ENCODE data around the gene KCNQ1.

Gene KCNQ1

DNA sequence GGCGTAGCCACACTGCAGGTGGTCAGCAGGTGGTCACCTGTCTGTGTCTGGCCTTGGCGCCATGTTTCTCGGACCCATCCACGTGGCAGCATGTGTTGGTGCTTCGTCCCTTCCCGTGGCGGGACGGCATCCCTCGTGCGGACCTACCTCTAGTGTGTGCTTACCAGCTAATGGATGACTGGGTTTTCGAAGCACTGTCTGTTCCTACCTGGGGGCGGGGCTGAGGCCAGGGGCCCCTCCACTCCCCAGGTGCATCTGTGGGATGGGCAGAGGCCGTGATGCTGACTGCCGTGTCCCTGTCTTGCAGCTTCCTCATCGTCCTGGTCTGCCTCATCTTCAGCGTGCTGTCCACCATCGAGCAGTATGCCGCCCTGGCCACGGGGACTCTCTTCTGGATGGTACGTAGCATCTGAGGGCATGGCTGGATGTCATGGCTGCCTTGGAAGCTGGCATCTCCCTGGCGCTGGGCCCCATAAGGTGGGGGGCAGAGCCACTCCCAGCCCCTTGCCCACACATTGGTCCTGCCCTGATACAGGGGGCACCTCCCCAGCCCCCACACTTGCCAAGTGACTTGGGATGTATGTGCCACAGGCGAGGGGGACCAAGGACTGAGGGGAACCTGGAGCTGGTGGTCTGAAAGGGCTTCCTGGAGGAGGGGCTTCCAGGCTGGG lies 82.9 kb downstream of the KCNQ1 start:
- peak; percentile 60 for DNase-seq

DNA sequence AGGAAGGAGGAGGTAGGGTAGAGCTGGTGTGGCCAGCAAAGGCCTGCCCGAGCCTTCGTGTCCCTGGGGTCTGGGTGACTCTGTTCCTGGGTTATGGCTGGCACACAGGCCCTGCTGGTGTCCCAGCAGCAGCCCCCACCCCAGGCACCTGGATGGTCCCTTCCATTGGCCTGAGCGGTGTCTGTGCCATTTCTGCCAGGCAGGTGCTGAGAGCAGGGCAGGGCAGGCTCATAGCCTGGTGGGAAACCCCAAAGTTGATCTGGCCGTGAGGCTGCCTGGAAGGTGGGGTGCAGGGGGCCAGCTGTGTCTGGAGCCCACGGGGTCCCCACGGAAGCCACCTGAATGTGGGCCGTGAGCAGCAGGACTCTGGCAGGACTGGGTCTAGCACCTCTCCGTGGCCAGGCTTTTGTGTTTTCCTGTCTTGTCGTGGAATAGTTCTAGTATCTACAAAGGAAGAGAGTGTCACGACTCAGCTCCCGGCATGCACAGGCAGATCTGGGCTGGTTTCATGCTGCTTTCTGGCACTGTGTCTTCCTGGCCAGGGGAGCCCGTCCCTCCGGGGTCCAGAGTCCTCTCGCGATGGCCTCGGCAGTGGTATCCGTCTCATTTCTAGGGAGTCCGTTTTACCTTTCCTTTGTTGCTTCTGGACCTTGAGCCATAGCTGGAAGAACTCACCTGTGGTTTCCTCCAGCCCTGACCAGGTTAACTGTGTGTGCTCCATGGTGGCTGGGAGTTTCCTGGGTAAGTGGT lies 83.7 kb downstream of the KCNQ1 start:
- peak; percentile 56 for DNase-seq

DNA sequence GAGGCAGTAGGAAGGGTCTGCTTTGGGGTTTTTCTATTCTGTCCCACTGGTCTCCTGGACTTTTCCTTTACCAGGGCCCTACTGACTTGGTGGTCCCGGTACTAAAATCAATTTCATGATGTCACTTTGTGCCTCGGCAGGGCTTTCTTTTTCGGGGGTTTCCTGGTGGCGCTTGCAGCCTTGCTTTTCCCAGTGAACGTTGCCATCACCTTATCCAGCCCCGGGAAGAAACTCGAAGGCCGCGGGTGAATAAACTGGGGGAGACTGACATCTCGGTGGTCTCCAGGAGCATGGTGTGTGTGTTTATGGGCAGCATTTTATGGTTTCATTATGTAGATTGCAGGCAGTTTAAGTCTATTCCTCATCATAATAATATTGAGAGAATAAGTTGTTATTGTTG lies 84.4 kb downstream of the KCNQ1 start:
- peak; percentile 39 for DNase-seq

DNA sequence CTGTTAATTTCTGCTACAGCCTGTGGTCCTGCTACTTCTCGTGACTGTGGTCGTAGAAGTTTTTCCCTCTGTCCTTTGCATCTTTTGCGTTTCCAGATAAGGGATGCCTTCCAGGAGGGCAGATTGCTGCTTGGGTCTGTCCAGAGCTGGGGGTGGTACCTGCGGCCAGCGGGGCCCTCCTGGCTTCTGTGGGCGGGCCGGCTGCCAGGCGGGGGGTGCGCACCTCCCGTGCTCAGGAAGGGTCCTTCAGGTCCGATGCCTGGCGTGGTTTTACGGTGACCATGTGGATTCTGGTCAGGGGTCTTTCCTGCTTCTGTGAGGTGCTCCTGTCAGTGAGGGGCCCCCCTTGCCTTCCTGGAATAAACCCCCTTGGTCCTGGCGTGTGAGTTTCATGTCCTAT lies 84.8 kb downstream of the KCNQ1 start:
- DNase-seq = peak; percentile 56

DNA sequence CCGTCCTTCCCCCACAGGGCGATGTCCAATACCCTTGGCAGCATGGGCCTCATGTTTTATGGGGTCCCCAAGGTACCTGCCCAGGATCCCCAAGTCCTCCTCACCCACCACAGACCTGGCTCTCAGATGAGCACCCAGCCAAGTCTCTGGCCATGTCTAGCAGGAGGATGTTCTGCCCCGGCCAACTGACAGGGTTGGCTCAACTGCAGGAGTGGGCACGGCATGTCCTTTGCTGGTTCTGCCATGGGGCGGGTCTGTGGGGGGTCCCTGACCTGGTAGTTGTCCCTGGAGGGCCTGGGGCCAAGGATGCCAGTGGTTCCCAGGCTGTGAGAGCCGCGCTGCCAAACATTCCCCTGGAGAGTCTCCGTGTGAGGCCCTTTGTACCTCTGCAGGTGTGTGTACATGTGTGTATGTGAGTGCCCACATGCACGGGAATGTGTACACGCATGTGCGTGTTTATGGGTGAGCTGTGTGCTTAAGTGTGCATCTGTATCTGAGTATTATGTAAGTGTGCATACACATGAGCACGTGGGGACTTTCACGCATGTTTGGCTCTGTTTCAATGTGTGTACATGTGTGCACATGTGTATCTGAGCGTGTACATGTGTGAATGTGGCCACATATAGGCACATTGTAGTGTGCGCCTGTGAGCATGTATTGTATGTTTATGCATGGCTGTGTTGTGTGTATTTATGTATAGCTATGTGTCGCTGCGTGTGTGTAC lies 85.5 kb downstream of the KCNQ1 start:
- peak; percentile 56 for DNase-seq

DNA sequence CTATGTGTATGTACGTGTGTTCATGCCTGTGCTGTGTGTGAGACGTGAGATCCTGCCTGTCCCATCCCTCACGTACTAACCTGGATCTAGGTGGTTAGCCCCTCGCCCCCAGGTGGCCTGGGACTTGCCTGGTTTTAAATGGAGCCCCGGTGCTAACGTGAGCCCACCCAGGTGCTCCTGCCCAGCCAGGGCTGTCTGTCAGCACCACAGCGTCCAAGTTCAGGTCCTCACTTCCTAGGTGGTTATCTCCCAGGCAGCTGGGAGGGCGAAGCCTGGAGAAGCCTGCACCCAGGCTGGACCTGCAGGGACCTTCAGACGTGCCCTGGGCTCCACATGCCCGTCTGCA lies 86.0 kb downstream of the KCNQ1 start:
- DNase-seq = peak; percentile 60

DNA sequence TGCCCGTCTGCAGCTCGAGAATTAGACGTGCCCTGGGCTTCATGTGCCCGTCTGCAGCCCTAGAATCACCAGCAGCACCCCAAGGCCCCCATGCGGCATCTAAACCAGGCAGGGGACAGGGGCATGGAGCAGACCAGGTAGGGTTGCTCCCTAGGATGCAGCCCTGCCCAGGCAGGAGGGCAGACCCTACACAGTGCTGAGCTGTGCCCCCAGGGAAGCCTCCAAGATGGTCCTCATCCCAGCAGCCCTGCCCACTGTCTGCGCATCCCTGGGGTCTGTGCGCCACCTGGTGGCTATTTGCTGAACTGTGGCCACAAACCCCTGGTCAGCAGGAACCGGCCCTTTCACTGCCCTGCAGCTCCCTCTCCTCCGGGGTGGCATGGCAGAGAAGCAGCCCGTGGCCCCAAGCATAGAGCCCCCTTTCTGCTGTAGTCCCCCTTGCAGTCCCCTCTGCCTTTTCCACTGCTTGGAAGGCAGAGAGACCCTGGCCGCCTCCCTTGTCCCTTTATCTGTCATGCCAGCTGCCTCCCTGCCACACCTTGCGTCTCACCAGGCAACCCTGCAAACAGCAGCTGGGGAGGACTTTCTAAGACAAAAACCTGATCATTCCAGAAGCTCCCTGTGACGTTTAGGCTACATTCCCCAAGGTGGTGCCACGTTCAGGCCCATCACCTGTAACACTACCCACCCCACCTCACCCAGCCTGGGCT lies 86.6 kb downstream of the KCNQ1 start:
- DNase-seq = peak; percentile 88

DNA sequence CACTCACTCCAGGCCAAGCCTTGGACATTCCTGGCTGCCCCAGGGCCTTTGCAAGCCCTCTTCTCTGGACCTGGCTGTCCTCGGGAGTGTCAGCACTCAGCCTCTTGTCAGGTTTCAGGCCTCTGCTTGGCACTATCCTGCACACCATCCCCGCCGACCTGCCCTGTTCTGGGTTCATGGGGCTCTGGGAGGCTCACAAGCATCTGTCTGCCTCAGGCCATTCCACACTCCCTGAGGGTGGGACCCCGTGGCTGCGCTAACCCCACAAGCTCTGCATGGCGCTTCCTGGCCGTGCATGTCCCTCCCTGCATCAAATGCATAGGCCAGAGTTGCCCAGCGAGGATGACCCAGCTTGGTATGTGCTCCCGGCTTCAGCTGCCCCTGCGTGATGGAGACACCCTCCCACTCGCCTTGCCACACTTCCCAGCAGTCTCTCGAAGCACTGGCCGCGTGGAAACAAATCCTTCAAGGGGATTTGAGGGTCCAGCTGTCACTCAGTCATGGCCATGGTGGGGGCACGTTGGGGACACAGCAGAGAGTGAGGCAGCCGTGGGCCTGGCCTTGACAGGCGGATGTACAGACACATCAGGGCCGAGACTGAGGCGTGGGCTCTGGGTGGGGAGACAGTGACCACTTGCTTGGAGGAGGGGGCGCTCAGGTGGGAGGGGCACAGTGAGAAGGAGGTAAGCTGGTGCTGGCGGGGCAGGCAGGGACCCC lies 87.3 kb downstream of the KCNQ1 start:
- peak; percentile 61 for DNase-seq

DNA sequence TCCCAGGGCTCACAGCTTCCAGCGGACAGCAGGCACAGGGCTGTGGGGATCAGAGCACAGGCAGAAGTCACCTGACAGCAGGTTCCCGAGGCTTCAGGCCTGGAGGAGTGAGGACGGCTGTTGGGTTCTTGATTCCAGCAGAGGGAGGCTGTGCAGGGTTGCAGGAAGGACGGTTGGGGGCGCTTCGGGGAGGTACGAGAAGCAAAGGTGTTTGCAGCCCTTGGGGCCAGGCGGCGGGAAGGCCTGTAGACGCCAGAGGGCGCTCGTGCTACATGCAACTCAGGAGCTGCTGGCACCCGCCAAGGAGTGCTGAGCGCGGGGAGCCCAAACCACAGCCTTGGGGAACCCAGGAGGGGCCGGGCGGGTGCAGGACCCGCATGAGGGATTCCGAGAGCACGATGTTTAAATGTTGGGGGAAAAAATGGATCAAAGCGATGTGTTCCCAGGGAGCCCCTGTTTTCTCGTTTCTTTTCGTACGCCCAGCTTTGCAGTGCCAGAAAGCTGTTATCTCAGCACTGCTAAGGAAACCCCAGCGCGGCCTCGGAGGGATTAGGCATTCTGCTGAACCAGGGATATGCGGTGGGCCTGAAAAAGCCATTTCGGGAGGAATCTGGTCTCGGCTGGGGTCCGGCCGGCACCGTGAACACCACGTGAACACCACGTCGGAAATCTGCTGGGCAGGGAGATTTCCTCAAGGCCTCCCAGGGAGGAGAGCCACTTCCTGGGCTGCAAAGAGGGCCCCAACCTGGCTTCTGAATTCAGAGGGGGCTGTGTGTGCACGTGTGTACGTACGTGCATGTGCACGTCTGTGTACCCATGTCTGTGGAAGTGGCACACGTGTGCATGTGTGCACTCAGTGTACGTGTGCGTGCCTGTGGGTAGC lies 88.1 kb downstream of the KCNQ1 start:
- DNase-seq = peak; percentile 95

DNA sequence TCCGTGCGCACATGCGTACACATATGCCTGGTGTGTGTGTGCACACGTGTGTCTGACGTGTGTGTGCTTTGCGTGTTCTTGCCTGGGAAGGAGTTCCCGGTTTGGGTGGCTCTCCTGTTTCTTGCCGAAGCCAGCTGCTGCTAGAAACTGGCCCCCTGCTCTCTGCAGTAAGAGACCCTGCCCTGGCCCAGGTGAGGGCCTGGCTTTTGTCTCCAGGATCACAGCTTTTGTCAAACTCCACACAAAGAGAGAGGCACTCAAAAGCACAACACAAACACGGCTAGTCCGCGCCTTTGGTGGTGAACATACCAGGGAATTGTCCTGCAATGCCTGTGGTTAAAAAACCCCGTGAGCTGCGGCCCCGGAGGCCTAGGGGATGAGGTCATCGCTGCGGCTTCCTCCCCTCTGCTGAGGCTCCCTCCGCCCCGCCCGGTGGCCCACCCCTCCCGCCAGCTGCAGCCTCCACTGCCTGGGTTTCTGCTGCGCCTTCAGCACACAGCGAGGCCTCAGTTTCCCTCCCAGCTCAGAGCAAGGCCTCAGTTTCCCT lies 88.9 kb downstream of the KCNQ1 start:
- peak; percentile 57 for DNase-seq

DNA sequence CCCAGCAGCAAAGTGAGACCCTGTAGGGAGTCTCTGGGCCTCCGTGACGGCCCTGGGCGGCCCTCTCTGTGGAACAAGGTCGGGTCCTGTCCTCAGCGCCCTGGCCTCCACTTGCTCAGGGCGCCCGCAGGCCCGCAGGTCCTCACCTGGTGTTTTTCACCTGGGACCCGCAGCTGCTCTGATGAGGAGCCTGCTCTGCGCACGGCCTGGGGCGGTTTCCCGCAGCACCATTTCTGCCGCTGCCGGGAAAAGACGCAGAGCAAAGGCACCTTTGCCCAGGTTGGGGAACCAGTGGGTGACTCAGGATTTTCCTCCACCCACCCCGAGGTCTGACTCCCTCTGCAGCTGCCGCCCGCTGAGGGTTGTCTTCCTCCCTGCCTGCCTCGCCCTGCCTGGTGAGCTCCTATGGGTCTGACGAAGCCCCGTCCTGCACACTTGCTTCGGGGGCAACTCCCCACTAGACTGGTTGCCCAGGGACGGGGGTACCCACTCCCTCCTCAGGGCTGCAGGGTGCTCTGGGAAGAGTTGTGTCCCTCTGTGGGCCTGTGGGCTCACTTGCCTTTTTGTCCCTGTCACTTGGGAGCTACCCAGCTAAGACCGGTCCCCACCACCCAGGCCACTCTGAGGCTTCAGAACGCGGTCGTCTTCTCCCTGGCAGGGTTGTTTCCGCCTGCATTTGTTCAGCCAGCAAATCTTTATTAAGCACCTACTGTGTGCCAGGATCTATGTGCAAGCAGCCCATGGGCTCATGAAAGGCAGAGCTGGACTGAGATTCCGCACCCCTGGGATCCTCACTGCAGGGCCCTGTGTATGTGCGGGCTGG lies 89.5 kb downstream of the KCNQ1 start:
- DNase-seq = peak; percentile 55

DNA sequence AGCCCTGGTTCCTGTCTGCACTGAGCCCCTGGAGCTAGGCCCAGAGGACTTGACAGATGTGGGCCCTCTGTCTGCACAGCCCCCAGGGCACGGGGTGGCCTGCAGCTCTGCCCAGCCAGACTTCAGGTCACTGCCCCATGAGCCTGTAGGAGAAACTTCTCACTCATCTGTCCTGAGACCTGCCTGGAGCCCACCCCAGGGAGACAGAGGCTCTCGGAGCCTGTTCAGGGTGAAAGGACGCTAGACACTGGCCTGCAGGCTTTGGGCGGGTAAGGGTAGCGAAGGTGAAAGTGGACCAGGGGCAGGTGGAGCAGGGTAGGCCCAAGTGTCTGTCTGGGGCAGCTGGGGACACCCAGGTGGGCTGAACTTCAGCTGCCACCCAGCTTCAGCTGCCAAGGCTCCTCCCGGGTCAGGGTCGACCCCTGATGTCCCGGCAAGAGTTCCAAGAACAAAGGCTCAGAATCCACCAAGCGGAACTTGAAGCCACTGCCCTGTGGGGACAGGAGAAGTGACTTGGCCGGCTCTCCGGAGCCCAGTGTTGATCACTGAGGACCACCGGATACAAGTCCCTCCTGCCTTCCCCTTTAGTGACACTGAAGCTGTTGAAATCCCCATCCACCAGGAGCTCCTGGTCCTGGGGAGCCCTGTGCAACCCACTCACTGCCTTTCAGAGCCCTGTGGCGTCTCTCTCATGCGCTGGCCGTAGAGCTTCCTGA lies 90.3 kb downstream of the KCNQ1 start:
- DNase-seq = peak; percentile 46

DNA sequence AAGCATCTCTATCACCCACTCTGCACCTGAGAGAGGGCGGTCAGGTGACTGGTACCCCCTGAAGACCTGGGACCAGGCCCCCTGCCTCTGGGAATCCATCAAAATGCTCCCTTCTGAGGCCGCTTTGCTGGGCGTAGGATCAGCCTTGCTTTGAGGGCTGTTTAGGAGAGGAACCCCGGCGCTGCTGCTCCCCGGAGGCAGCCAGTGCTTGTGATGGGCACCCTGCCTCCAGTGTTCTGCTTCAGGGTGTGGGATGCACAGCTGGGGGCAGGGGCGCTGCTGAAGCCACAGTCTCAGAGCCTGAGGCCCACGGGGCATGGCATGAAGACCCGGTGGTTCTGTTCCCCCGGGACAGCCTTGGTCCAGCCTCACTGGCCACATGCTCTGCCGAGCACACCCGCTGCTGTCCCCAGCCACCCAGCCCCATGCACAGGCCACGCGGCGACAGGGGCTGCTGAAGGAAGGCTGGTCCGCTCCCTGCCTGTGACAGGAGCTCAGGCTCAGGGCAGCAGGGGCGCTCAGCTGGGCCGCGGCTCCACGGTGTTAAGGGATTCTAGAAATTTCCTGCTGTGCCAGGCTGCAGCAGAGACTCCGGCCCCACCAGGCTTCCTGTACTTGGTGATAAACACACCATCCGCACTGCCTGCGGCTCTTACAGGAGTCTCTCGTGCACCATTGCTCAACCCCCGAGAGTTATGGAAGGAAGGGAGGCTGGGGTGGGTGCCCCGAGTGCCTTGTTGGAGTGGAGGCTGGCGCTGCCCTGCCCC lies 91.0 kb downstream of the KCNQ1 start:
- peak; percentile 52 for DNase-seq

DNA sequence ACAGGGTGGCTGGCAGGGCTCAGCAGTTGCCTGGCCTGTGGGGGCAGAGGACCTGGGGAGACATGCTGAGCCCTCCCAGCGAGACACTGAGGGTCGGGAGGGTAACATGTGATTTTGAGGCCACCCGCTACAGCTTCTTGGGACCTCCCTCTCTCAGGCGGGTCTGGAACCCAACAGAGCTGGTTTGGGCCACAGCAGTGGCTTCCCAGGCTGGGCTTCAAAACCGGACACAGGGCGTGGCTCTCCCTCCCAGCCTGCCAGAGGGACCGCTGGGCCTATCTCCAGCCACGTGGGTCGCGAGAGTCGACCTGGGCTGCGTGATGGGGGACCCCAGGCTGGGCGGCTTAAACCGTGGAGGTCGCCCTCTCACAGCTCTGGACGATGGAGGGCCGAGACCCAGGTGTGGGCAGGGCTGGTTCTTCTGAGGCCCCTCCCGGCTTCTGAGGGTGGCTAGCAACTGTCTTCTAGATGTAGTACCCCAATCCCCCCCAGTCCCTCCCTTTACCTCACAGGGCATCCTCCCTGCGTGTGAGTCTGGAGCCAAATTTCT lies 91.7 kb downstream of the KCNQ1 start:
- DNase-seq = peak; percentile 48

DNA sequence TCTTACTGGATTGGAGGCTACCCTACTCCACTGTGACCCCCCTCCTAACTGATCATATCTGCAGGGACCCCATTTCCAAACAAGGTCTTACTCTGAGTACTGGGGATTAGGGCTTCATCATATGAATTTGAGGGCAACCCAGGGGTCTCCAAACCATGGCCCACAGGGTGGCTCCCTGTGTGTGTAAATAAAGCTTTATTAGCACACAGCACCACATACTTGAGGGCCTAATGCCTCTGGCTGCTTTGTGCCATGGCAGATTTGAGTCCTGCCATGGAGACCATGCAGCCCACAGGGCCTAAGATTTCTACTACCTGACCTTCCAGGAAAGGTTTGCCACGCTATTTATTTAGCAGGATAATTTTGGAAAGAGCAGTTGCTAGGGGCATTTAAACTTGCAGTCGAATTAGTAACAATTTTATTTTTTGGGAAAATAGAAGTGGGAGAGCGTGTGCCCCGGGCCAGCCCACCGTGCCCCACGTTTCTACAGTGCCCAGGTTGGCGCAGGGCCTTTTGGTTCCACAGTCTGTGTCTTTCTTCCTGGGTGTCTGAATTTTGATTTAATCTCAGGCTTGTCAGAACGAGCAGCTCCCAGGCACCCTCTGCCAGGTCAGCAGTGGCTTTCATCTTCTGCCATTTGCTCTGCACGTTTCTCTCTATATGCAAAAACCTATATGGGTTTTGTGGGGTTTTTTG lies 92.3 kb downstream of the KCNQ1 start:
- DNase-seq = no peak

DNA sequence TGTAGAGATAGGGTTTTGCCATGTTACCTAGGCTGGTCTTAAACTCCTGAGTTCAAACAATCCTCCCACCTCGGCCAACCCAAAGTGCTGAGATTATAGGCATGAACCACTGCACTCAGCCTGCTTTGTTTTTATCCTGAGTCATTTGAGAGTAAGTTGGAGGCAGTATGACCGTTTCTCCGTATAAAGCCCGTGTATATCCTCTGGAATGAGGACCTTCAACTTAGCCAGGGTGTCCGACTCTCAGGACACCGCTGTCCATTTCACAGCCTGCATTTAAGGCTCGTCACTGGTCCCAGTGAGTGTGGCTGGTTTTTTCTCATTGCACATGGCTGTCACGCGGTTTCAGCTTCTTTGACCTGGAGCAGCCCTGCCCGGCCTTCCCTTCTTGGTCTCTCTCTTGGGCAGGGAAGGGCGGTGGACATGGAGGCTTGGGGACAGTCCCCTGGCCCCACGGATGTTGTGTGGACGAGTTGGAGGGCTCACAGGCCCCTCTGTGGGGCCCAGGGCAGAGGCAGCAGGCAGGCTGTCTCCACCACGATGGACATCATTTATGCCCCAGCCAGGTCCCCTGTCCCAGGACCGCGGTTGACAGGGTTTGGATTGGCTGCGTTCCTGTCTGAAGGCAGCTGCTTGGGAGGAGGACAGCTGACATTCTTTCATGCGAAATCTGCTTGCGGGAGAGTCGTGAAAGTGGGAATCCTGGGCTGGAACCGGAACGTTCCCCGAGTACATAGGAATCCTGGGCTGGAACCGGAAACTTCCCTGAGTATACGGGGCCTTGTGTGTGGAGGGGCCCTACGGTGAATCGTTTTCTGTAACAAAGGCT lies 93.3 kb downstream of the KCNQ1 start:
- peak; percentile 34 for DNase-seq

DNA sequence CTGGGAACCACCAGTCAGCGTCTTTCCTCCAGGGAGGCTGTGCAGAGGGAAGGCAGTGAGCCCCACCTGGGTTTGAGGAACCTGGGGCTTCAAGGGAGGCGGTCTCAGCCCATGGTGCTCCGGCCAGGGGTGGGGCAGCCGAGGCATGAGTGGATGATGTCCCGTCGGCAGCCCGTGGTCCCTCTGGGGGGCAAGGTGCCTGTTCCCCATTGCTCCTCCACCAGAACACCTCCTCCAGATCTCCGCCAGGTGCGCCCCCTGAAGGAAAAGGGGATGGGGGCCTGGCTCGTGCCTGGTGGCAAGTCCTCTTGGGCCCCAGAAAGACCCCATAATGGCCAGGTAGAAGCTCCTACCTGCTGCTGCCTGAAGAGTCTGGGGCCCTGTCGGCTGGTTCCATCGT lies 94.1 kb downstream of the KCNQ1 start:
- peak; percentile 55 for DNase-seq
